Bronchial epithelial cell (primary cell): ENCODE data around the gene ULBP2. TPM values are rescaled to one million over a fixed set of nuclear protein-coding genes. Genes with fewer than 3 reads are reported as not detected.
A peak's percentile ranks its signal among the peaks of the same experiment; 100 is the strongest.

Source experiments
- DNase-seq: peaks from one replicate; pipeline ENCODE4 v3.0.0-alpha.2; 2010; ENCODE audit warnings: low read depth
- FAIRE-seq: peaks from 2 replicates; lab custom pipeline; 2011; peaks lifted over from hg19 to GRCh38; lab: Jason Lieb, UNC
- H3K27me3 ChIP-seq: 2 replicates; pipeline ENCODE4 v1.5.1; 2011; ENCODE audit warnings: low read length; ENCODE audit not compliant: control insufficient read depth, insufficient read depth
- H3K36me3 ChIP-seq: 2 replicates; pipeline ENCODE4 v1.5.1; 2011; ENCODE audit warnings: low read length; ENCODE audit not compliant: control insufficient read depth, insufficient read depth
- H3K4me3 ChIP-seq: 2 replicates; pipeline ENCODE4 v1.5.1; 2011; ENCODE audit warnings: mild to moderate bottlenecking, low read depth, low read length, control low read depth
- total RNA-seq: library from RNA; depleted of rRNA; stranded (reverse); fragments of >200 nt; gene quantifications from 2 replicates; pipeline ENCODE4 v1.2.1, GENCODE V29; 2014
- TF ChIP-seq, protein P1 (sequence below): IDR thresholded peaks from 2 replicates; pipeline ENCODE4 v1.5.1; 2011; ENCODE audit warnings: mild to moderate bottlenecking, moderate library complexity, low read length, control low read depth, inconsistent platforms; ENCODE audit not compliant: insufficient read depth, severe bottlenecking

ULBP2 gene
- total RNA-seq, 1 donor from 2014 or later = 2.4 TPM

- DNase-seq (no peak), FAIRE-seq (no peak)
- H3K36me3 ChIP-seq = no peaks in the 10 kb centered on the region
- H3K4me3 ChIP-seq = no peak overlapping the region
- TF ChIP-seq, protein P1, sequence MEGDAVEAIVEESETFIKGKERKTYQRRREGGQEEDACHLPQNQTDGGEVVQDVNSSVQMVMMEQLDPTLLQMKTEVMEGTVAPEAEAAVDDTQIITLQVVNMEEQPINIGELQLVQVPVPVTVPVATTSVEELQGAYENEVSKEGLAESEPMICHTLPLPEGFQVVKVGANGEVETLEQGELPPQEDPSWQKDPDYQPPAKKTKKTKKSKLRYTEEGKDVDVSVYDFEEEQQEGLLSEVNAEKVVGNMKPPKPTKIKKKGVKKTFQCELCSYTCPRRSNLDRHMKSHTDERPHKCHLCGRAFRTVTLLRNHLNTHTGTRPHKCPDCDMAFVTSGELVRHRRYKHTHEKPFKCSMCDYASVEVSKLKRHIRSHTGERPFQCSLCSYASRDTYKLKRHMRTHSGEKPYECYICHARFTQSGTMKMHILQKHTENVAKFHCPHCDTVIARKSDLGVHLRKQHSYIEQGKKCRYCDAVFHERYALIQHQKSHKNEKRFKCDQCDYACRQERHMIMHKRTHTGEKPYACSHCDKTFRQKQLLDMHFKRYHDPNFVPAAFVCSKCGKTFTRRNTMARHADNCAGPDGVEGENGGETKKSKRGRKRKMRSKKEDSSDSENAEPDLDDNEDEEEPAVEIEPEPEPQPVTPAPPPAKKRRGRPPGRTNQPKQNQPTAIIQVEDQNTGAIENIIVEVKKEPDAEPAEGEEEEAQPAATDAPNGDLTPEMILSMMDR = no peak
- H3K27me3 ChIP-seq = peaks cover 23% of the 10 kb centered on the region
Measured at GRCh38 chr6:149960488-149960887, 18.7 kb downstream of the ULBP2 start.

DNA sequence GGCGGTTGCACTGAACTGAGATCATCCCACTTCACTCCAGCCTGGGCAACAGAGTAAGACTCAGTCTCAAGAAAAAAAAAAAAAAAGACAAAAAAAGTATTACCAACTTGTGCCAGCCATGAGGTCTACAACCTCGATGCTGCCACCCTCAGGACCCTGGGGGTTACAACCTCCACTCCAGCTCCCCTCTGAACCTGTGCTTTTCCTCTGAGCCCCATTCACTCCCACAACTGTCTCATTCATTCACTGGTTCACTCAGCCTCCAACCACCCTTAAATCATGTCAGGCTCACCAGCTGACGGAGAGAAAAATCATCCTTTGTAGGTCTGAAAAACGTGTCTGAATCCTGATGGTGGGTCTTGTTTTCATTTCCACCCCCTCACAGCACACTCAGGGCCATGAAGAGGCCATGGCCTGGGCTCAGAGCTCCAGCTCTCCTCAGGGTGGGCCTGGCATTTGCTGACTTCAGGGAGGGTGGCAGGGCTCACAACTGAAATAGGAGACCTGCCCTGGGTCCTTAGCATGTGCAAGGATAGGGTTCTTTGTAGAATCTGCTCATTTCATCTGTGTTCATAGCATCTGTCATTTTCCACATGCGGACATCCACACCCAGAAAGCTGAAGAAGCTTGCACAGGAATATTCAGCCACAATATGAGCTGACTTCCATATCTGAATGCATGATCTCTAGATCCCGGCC is 20.1 kb downstream of the ULBP2 start:
- Histone ChIP-seq H3K36me3 (no peaks in the 10 kb centered on the region), H3K4me3 (no peak overlapping the region), H3K27me3 (peaks cover 17% of the 10 kb centered on the region)
- DNase-seq = peak; percentile 28
- TF ChIP-seq, protein P1 = peak; percentile 36
- FAIRE-seq = no peak

DNA sequence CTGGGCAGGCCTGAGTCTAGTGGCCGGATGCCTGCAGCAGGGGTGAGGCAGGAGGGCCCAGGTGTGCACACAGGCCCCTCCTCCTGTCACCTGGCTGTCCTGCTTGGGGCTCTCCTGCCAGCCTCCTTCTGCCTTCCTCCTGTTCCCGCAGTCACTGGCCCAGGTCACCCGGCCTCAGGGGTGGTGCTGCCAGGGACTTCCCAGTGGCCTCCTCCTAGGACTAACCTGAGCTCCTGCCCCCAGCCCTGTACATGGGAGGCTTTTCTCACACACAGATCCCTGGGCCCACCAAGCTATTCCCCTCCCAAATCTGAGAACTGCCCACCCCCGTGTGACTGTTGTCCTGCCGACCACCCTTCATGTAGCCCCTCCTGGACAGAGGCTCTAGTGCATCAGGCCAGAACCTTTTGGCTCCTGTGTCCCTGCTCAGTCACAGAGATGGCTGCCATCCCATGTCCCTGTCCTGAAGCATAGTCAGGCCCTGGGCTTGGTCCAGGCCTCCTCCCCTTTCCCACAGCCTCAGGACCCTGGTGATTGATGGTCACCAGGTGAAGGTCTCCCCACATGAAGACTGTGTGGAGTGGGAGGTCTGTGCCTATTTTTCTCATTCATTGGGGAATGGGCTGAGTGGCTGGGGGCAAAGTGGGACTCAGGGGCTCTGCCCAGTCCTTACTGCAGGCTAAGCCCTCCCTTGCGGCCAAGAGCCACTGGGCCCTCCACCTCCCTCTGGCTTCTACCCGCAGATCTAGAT is 20.8 kb downstream of the ULBP2 start:
- FAIRE-seq = no peak
- TF ChIP-seq, protein P1 = no peak
- no peak for DNase-seq
- Histone ChIP-seq H3K36me3 (no peaks in the 10 kb centered on the region), H3K27me3 (peaks cover 17% of the 10 kb centered on the region), H3K4me3 (peak overlapping the region; percentile 58)

DNA sequence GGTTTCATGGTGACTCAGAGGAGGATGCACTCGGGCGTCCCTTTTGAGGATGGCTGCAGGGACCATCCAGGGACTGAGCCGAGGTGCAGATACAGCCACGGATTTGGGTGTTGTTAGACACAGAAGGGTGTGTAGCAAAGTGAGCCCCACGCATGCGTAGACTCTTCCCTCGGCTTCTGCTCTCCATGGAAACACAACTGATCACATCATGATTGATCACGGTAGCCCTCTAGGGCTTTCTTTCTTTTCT is 21.3 kb downstream of the ULBP2 start:
- peak overlapping the region; percentile 58 for H3K4me3 ChIP-seq
- no peaks in the 10 kb centered on the region for H3K36me3 ChIP-seq
- peaks cover 17% of the 10 kb centered on the region for H3K27me3 ChIP-seq
- DNase-seq = peak; percentile 20
- FAIRE-seq = no peak
- TF ChIP-seq, protein P1 = no peak

DNA sequence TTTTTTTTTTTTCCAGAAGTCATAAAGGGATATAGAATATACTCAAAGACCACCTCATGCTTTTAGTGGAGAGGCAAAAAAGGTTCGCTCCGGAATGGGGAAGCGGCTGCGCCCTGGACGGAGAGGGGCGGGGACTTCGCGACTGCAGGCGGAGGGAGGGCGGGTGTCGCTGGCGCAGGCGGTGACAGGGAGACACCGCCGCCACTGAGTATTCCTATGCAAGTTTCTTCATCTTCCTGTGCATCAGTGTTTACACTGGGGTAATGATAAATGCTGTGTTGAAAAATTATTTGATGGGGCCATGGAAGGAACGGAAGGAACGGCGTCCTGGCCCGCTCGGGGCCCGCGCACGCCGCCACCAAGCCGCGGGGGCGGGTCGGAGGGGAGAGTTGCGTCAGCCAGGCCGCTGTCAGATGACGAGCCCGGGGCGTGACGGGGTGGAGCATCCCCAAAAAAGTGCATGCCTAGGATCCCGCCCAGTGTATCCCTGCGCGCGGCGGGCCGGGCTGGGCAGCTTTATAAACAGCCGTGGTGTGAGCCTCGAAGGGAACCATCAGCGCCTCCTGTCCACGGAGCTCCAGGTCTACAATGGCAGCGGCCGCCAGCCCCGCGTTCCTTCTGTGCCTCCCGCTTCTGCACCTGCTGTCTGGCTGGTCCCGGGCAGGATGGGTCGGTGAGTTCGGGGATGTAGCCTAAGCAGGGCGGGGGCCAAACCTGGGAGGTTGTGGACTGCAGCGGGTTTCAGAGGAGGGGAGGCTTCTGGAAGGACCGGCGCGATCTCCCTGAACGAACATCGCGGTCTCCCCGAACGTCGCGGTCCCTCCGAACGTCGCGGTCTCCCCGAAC is 21.9 kb downstream of the ULBP2 start, which contains the start of gene ULBP1:
Gene ULBP1, plus strand, starts transcription at position 482 of the 846 bp plus-strand sequence. Its CDS starts 107 bp downstream, at position 589.
- H3K4me3 ChIP-seq = peak within 1 kb of the TSS; percentile 58
- TF ChIP-seq, protein P1 = peak; percentile 19
- H3K36me3 ChIP-seq = no peaks in the 10 kb centered on the region
- H3K27me3 ChIP-seq = peaks cover 17% of the 10 kb centered on the region
- DNase-seq (peak; percentile 64), FAIRE-seq (no peak)
